ENCODE measurements around the gene PIP5KL1. TPM values are rescaled to one million over a fixed set of nuclear protein-coding genes. Genes with fewer than 3 reads are reported as not detected.

Gene PIP5KL1
- total and polyA plus RNA-seq, 2 of the 8 experiments (the other 6 are each of a cell fraction or from before 2014, with no cell fraction given) = 13.4 to 15.4 TPM

- TF ChIP-seq CREB1 (IDR thresholded peaks at IDR 0.05) = no peak
- TF ChIP-seq SP4 (IDR thresholded peaks at IDR 0.05; ENCODE audit: low read length) = no peak
- no peak for TF ChIP-seq CHD2 (IDR thresholded peaks at IDR 0.05; ENCODE audit: low read length)
- no peak for TF ChIP-seq CHD7 (IDR thresholded peaks at IDR 0.05; ENCODE audit: insufficient replicate concordance, low read length)
- TF ChIP-seq EP300 (IDR thresholded peaks at IDR 0.05; ENCODE audit: borderline replicate concordance in 1 of 2, low read depth in 2 of 2, low read length in 2 of 2) = no peak
- TF ChIP-seq TAF1 (IDR thresholded peaks at IDR 0.05; ENCODE audit: low read depth, low read length) = no peak
- no peak for TF ChIP-seq GABPA (IDR thresholded peaks at IDR 0.05; ENCODE audit: borderline replicate concordance, insufficient read depth, low read length)
- no peak for TF ChIP-seq NRF1 (IDR thresholded peaks at IDR 0.05; ENCODE audit: low read depth, low read length)
These were observed 57.3 kb downstream of the PIP5KL1 start (continued) for GRCh38 chr9:127873223-127873691.
